CD8-positive, alpha-beta memory T cell (primary cell): Measurements from ENCODE around the gene ZNF35. TPM values are rescaled to one million over a fixed set of nuclear protein-coding genes. Genes with fewer than 3 reads are reported as not detected.
A peak's percentile ranks its signal among the peaks of the same experiment; 100 is the strongest.

ENCODE experiments used
- CTCF ChIA-PET: fragments of 350-600 bp; sonication (Branson Sonifier 250); formaldehyde crosslinking; loops from one replicate; lab custom pipeline; 2021; ENCODE audit warnings: antibody characterized with exemption; lab: Charles Lee
- POLR2A ChIA-PET: fragments of 350-600 bp; sonication (Branson Sonifier 250); formaldehyde crosslinking; loops from one replicate; lab custom pipeline; 2021; ENCODE audit warnings: antibody characterized with exemption; lab: Charles Lee
- DNase-seq, 5 donors: peaks; one replicate each; pipeline versions ENCODE4 v3.0.0 to v3.0.0-alpha.2; 2020 to 2022; ENCODE audit warnings: mixed read lengths in 1 of 5
- H3K27ac ChIP-seq: one replicate; pipeline ENCODE4 v1.7.0; 2013; ENCODE audit warnings: low read depth, mild to moderate bottlenecking, low read length, moderate library complexity
- H3K27me3 ChIP-seq: 2 replicates; pipeline ENCODE4 v1.7.0; 2013; ENCODE audit warnings: low read length, mild to moderate bottlenecking; ENCODE audit not compliant: insufficient read depth, poor library complexity, severe bottlenecking
- H3K36me3 ChIP-seq: 2 replicates; pipeline ENCODE4 v1.7.0; 2013; ENCODE audit warnings: mild to moderate bottlenecking, low read length, moderate library complexity; ENCODE audit not compliant: insufficient read depth
- H3K4me1 ChIP-seq: 2 replicates; pipeline ENCODE4 v1.7.0; 2013; ENCODE audit warnings: mild to moderate bottlenecking, low read length, moderate library complexity; ENCODE audit not compliant: insufficient read depth
- H3K4me3 ChIP-seq: 2 replicates; pipeline ENCODE4 v1.7.0; 2013; ENCODE audit warnings: mild to moderate bottlenecking, low read length
- H3K9me3 ChIP-seq: 2 replicates; pipeline ENCODE4 v1.7.0; 2013; ENCODE audit warnings: mild to moderate bottlenecking, low read length
- H3K27ac Mint-ChIP-seq, 8 donors: one replicate each; pipeline ENCODE4 v1.8.0; 2020 to 2021; ENCODE audit warnings: mixed read lengths in 8 of 8, mild to moderate bottlenecking in 6 of 8, inconsistent platforms in 3 of 8, moderate library complexity in 3 of 8
- H3K27me3 Mint-ChIP-seq, 2 donors: one replicate each; pipeline ENCODE4 v1.8.0; 2020 to 2021; ENCODE audit warnings: mixed read lengths in 2 of 2, mild to moderate bottlenecking in 1 of 2, moderate library complexity in 1 of 2
- H3K36me3 Mint-ChIP-seq, 3 donors: one replicate each; pipeline ENCODE4 v1.8.0; 2020 to 2021; ENCODE audit warnings: mixed read lengths in 3 of 3, inconsistent platforms in 1 of 3, mild to moderate bottlenecking in 1 of 3
- H3K4me1 Mint-ChIP-seq, 3 donors: one replicate each; pipeline ENCODE4 v1.8.0; 2020 to 2021; ENCODE audit warnings: mixed read lengths in 3 of 3, inconsistent platforms in 1 of 3, mild to moderate bottlenecking in 1 of 3
- H3K4me3 Mint-ChIP-seq, 7 donors: one replicate each; pipeline ENCODE4 v1.8.0; 2020 to 2021; ENCODE audit warnings: mixed read lengths in 7 of 7, mild to moderate bottlenecking in 6 of 7, moderate library complexity in 4 of 7, inconsistent platforms in 2 of 7
- H3K9me3 Mint-ChIP-seq, 5 donors: one replicate each; pipeline ENCODE4 v1.8.0; 2020 to 2022; ENCODE audit warnings: mixed read lengths in 5 of 5, mild to moderate bottlenecking in 3 of 5, moderate library complexity in 2 of 5, inconsistent platforms in 1 of 5
- polyA plus RNA-seq: library from polyadenylated mRNA; unstranded; fragments of 300-500 nt; fragmentation: Illumina TruSeq; gene quantifications from one replicate; pipeline ENCODE4 v1.2.3, GENCODE V29; 2021
- total RNA-seq, 2 experiments: library from RNA; stranded (reverse); gene quantifications; one replicate each; pipeline ENCODE4 v1.2.3, GENCODE V29; 2021

The ZNF35 gene
- total RNA-seq (1 to 10 TPM; 8.2 to 9.0 TPM), polyA plus RNA-seq (2.4 TPM)

DNA sequence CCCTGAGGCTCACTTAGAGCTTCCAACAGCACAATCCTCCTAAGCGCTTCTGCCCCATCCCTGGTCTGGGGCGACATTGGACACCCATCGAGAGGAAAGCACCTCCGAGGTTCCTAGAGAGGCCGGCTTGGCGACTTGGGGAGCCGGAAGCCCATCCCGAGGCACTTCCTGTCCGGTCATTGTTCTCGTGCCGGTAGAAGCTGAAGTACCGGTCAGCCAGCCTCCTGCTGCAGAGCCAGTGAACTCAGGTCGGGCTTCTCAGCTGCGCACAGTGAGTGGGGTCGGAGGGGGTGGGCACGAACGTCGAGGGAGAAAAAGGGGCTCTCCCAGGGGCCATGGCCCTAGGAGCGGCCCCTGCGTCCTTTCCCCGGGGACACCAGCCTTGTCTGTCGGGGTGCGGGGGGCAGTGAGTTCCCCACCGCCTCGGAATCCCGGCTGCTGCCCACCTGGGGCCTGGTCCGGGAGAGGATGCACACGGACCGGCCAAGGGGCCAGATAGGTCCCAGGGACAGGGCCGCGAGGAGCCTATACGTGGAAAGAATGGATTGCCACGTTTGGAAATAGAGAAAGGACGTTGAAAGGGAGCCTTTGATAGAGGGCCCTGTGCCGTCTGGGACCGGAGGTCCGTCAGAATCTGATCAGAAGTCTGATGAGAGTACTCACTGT, at the start of gene ZNF35:
Gene ZNF35 (plus strand): TSS at position 169 of the 666 bp plus-strand sequence. CDS start 2,336 bp downstream, outside the sequence.
- H3K4me1 ChIP-seq = peaks cover 7% of the 10 kb centered on the region
- no peaks in the 10 kb centered on the region for H3K27me3 Mint-ChIP-seq
- peaks cover 22 to 30% (median 27%) of the 10 kb centered on the region in 3 donors for H3K4me1 Mint-ChIP-seq
- POLR2A ChIA-PET = interaction anchor here (0.5 kb wide), 1 partner anchor 293 kb away, joined by 5 read pairs; no protein-coding TSS in a partner anchor
- peak within 1 kb of the TSS; percentile 44 for H3K4me3 ChIP-seq
- peaks cover 14% of the 10 kb centered on the region for H3K9me3 ChIP-seq
- H3K27ac Mint-ChIP-seq = peak within 1 kb of the TSS in 7 of 8 donors; percentile 56 to 85 (median 82)
- H3K27ac ChIP-seq = peak within 1 kb of the TSS; percentile 45
- CTCF ChIA-PET = no interaction called here
- DNase-seq = peak in 1 of 5 donors; percentile 8
- H3K9me3 Mint-ChIP-seq = peaks cover 18 to 50% (median 32%) of the 10 kb centered on the region in 5 donors
- peaks cover 11 to 46% (median 35%) of the 10 kb centered on the region in 3 donors for H3K36me3 Mint-ChIP-seq
- H3K36me3 ChIP-seq = no peaks in the 10 kb centered on the region
- H3K4me3 Mint-ChIP-seq = peak within 1 kb of the TSS; percentile 80 to 94 (median 85)
- H3K27me3 ChIP-seq = no peaks in the 10 kb centered on the region

DNA sequence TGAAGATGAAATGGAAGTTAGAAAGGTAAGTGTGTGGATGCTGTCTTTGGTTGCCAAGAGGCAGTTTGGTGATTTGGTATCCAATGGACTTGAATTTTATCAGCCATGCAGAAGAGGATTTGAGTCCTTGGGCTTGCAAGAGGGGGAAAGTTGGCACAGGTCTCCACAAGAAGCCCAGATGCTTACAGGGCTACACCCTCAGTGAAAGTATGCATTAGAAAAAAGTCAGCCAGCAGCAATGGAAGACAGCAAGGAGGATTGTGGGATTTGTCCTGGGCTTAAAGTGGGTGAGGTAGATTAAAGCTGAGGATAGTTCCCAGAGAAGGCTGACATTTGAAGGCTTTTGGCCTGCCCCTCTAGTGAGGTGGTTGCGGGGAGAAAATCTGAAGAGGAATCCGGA, 46.8 kb upstream of the ZNF35 start:
- Mint-ChIP-seq H3K4me1 (no peaks in the 10 kb centered on the region), H3K4me3 (no peak overlapping the region), H3K36me3 (peaks cover 0 to 32% (median 11%) of the 10 kb centered on the region in 3 donors), H3K27me3 (peaks cover 0 to 7% of the 10 kb centered on the region in 2 donors), H3K9me3 (peaks cover 2 to 11% (median 5%) of the 10 kb centered on the region in 5 donors), H3K27ac (no peak overlapping the region)
- H3K9me3 ChIP-seq = no peaks in the 10 kb centered on the region
- POLR2A ChIA-PET = no interaction called here
- no peaks in the 10 kb centered on the region for H3K36me3 ChIP-seq
- DNase-seq = no peak
- H3K27me3 ChIP-seq = no peaks in the 10 kb centered on the region
- no peak overlapping the region for H3K4me3 ChIP-seq
- H3K27ac ChIP-seq = no peak overlapping the region
- CTCF ChIA-PET = interaction anchor here (0.6 kb wide), 1 partner anchor 8 kb away, joined by 6 read pairs; no protein-coding TSS in a partner anchor
- no peaks in the 10 kb centered on the region for H3K4me1 ChIP-seq

DNA sequence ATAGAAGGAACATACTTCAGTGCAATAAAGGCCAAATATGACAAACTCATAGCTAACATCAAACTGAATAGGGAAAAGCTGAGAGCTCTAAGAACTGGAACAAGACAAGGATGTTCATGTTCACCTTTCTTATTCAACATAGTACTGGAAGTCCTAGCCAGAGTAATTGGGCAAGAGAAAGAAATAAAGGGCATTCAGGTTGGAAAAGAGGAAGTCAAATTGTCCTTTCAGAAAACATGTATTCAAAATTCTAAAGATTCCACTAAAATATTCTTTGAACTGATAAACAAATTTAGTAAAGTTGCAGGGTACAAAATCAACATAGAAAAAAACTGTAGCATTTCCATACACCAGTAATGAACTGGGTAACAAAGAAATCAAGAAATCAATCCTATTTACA, 35.9 kb upstream of the ZNF35 start:
- no peak for DNase-seq
- CTCF ChIA-PET = no interaction called here
- H3K4me3 Mint-ChIP-seq = no peak overlapping the region

DNA sequence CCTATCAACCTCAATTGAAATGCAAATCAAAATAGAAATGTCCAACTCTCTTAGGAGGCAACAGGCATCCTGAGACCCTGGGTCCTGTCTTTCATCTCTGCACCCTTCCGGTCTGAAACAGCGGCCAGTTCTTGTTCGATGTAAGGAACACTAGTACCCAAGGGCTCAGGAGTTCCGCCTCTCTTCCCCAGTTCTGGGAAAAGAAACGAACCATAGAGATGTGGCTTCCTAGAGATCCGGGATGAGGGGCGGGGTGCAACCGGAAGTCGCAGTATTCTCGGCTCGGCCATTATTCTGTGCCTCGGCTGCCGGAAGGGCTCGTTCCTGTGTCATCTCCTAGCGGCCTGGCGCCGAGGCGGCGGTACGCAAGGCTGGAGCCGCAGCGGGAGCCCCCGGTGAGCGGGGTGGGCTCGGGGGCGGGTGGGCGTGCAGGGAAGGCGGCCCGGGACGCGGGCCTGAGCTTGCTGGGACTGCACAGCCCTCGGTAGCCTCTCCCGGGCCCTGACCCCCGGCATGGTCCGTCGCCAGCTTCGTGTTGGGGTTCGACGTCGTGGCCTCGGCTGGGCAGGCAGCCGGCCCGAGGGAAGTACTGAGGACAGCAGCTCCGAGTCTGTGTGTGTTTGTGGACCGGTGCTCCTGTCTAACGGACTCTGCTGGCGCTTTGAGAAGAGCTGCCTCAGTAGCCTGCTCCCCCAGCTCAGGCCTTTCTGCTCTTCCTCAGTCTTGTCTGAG, 23.6 kb upstream of the ZNF35 start, which contains the start of gene ZNF197:
Gene ZNF197 (plus strand): TSS at position 288 of the 732 bp plus-strand sequence. CDS start 4,119 bp downstream, outside the sequence.
- Histone ChIP-seq H3K36me3 (no peaks in the 10 kb centered on the region), H3K4me3 (peak within 1 kb of the TSS; percentile 74), H3K27me3 (no peaks in the 10 kb centered on the region), H3K9me3 (no peaks in the 10 kb centered on the region), H3K4me1 (peaks cover 10% of the 10 kb centered on the region), H3K27ac (peak within 1 kb of the TSS; percentile 52)
- ChIA-PET CTCF (interaction anchor here (1.1 kb wide), 1 partner anchor 290 kb away, joined by 3 read pairs; no protein-coding TSS in a partner anchor), POLR2A (interaction anchor here (0.6 kb wide), 1 partner anchor 135 kb away, joined by 3 read pairs; no protein-coding TSS in a partner anchor)
- peak; percentile 23 to 67 (median 31) for DNase-seq
- Mint-ChIP-seq H3K36me3 (peaks cover 0 to 27% (median 4%) of the 10 kb centered on the region in 3 donors), H3K9me3 (no peaks in the 10 kb centered on the region), H3K4me1 (peaks cover 36 to 58% (median 55%) of the 10 kb centered on the region in 3 donors), H3K27me3 (no peaks in the 10 kb centered on the region), H3K4me3 (peak within 1 kb of the TSS; percentile 90 to 95 (median 92)), H3K27ac (peak within 1 kb of the TSS; percentile 46 to 93 (median 86))

More for the DNA sequence above, 35.9 kb upstream of the ZNF35 start:
- no peak overlapping the region for H3K4me3 ChIP-seq
- Mint-ChIP-seq H3K27ac (no peak overlapping the region), H3K9me3 (peaks cover 0 to 3% (median 0%) of the 10 kb centered on the region in 5 donors), H3K27me3 (peaks cover 0 to 8% of the 10 kb centered on the region in 2 donors), H3K4me1 (no peaks in the 10 kb centered on the region), H3K36me3 (peaks cover 1 to 19% (median 5%) of the 10 kb centered on the region in 3 donors)
- H3K4me1 ChIP-seq = no peaks in the 10 kb centered on the region
- H3K27me3 ChIP-seq = no peaks in the 10 kb centered on the region
- no peaks in the 10 kb centered on the region for H3K36me3 ChIP-seq
- POLR2A ChIA-PET = no interaction called here
- H3K27ac ChIP-seq = no peak overlapping the region
- no peaks in the 10 kb centered on the region for H3K9me3 ChIP-seq

GRCh38 chr3:44628716-44629115, 19.8 kb upstream of the ZNF35 start:
- Mint-ChIP-seq H3K36me3 (peaks cover 17 to 60% (median 23%) of the 10 kb centered on the region in 3 donors), H3K4me3 (no peak overlapping the region), H3K27me3 (no peaks in the 10 kb centered on the region), H3K9me3 (no peaks in the 10 kb centered on the region), H3K27ac (no peak overlapping the region), H3K4me1 (peaks cover 45 to 74% (median 60%) of the 10 kb centered on the region in 3 donors)
- DNase-seq = no peak
- Histone ChIP-seq H3K27ac (no peak overlapping the region), H3K36me3 (peaks cover 23% of the 10 kb centered on the region), H3K27me3 (no peaks in the 10 kb centered on the region), H3K4me3 (no peak overlapping the region), H3K4me1 (peaks cover 10% of the 10 kb centered on the region), H3K9me3 (no peaks in the 10 kb centered on the region)
- CTCF ChIA-PET = no interaction called here
- POLR2A ChIA-PET = no interaction called here

DNA sequence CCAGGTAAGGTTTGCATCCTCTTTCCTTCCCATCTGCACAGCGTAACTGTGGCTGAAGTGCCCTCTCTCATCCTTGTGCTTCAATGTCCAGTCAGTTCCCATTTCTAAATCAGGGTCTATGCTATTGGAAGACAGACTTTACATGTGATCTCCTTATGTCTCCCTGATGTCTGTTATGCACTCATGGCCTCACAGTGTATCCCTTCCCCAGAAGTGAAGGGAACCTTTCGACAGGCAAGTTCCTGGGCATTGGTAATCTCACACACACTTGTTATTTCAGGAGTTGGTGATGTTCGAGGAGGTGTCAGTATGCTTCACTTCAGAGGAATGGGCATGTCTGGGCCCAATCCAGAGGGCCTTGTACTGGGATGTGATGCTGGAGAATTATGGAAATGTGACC, 16.3 kb upstream of the ZNF35 start:
- H3K36me3 ChIP-seq = peaks cover 35% of the 10 kb centered on the region
- peaks cover 5% of the 10 kb centered on the region for H3K9me3 ChIP-seq
- no peaks in the 10 kb centered on the region for H3K27me3 ChIP-seq
- H3K27ac ChIP-seq = no peak overlapping the region
- CTCF ChIA-PET = no interaction called here
- no peak for DNase-seq
- no peaks in the 10 kb centered on the region for H3K27me3 Mint-ChIP-seq
- H3K27ac Mint-ChIP-seq = no peak overlapping the region
- peaks cover 39 to 83% (median 54%) of the 10 kb centered on the region in 3 donors for H3K36me3 Mint-ChIP-seq
- H3K4me3 ChIP-seq = no peak overlapping the region
- H3K9me3 Mint-ChIP-seq = peaks cover 9 to 16% (median 12%) of the 10 kb centered on the region in 5 donors
- H3K4me3 Mint-ChIP-seq = no peak overlapping the region
- H3K4me1 Mint-ChIP-seq = peaks cover 34 to 46% (median 42%) of the 10 kb centered on the region in 3 donors
- H3K4me1 ChIP-seq = no peaks in the 10 kb centered on the region
- POLR2A ChIA-PET = no interaction called here

DNA sequence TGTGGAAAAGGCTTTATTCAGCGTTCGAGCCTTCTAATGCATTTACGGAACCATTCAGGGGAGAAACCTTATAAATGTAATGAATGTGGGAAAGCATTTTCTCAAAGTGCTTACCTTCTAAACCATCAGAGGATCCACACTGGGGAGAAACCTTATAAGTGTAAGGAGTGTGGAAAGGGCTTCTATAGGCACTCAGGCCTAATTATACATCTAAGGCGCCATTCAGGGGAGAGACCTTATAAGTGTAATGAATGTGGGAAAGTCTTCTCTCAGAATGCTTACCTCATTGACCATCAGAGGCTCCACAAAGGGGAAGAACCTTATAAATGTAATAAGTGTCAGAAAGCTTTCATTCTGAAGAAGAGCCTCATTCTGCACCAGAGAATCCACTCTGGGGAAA, 6.2 kb upstream of the ZNF35 start:
- CTCF ChIA-PET = no interaction called here
- H3K9me3 Mint-ChIP-seq = peaks cover 52 to 95% (median 81%) of the 10 kb centered on the region in 5 donors

More for the DNA sequence above, 6.2 kb upstream of the ZNF35 start:
- no peak overlapping the region for H3K4me3 ChIP-seq
- POLR2A ChIA-PET = no interaction called here
- H3K36me3 Mint-ChIP-seq = peaks cover 37 to 85% (median 67%) of the 10 kb centered on the region in 3 donors
- H3K4me1 Mint-ChIP-seq = peaks cover 8 to 17% (median 11%) of the 10 kb centered on the region in 3 donors
- no peaks in the 10 kb centered on the region for H3K27me3 ChIP-seq
- no peak overlapping the region for H3K27ac ChIP-seq
- H3K9me3 ChIP-seq = peaks cover 41% of the 10 kb centered on the region
- H3K4me3 Mint-ChIP-seq = no peak overlapping the region
- peaks cover 51% of the 10 kb centered on the region for H3K36me3 ChIP-seq
- DNase-seq = no peak
- H3K27me3 Mint-ChIP-seq = peaks cover 0 to 3% of the 10 kb centered on the region in 2 donors
- H3K4me1 ChIP-seq = no peaks in the 10 kb centered on the region
- no peak overlapping the region for H3K27ac Mint-ChIP-seq
